ENCODE measurements around the gene CDKN2AIP.

The CDKN2AIP gene

DNA sequence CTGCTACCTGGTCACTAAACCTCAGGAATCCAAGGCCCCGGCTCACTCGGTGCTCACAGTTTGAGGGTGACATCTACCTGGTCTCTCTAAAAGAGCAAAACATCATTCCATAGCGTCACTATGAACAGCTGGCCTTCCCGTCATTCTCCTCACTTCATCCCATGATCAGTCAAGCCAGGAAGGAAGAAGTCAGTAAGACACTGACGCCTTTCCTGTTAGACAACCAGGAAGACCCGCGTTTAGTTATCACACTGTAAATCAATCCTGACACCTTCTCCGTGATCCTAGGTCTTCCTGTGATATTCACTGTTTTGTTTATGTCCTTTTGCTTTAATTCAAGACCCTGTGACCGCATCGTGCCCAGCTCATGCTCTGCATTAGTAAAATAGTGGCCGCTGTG lies 31.6 kb upstream of the CDKN2AIP start:
- Histone ChIP-seq H3K27me3 (ENCODE audit: insufficient read depth, poor library complexity, severe bottlenecking) (no peaks in the 10 kb centered on the region), H3K27ac (replicated peaks) (no peak overlapping the region), H3K4me3 (replicated peaks; ENCODE audit: insufficient read depth, low read length) (no peak overlapping the region)
- TF ChIP-seq REST (IDR thresholded peaks at IDR 0.05; ENCODE audit: insufficient replicate concordance, low read depth), result no peak
- TF ChIP-seq POLR2AphosphoS5 (IDR thresholded peaks at IDR 0.05; ENCODE audit: low read depth), result no peak
- TF ChIP-seq SPI1 (IDR thresholded peaks at IDR 0.05; ENCODE audit: borderline replicate concordance, low read depth), result no peak
- no peak for TF ChIP-seq GABPA (IDR thresholded peaks at IDR 0.05; ENCODE audit: low read depth)
- TF ChIP-seq, protein P1, sequence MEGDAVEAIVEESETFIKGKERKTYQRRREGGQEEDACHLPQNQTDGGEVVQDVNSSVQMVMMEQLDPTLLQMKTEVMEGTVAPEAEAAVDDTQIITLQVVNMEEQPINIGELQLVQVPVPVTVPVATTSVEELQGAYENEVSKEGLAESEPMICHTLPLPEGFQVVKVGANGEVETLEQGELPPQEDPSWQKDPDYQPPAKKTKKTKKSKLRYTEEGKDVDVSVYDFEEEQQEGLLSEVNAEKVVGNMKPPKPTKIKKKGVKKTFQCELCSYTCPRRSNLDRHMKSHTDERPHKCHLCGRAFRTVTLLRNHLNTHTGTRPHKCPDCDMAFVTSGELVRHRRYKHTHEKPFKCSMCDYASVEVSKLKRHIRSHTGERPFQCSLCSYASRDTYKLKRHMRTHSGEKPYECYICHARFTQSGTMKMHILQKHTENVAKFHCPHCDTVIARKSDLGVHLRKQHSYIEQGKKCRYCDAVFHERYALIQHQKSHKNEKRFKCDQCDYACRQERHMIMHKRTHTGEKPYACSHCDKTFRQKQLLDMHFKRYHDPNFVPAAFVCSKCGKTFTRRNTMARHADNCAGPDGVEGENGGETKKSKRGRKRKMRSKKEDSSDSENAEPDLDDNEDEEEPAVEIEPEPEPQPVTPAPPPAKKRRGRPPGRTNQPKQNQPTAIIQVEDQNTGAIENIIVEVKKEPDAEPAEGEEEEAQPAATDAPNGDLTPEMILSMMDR (IDR thresholded peaks at IDR 0.05; ENCODE audit: insufficient read depth, low read length), result no peak
- DNase-seq (ENCODE audit: low read depth in 1 of 2, low spot score in 1 of 2), result no peak

DNA sequence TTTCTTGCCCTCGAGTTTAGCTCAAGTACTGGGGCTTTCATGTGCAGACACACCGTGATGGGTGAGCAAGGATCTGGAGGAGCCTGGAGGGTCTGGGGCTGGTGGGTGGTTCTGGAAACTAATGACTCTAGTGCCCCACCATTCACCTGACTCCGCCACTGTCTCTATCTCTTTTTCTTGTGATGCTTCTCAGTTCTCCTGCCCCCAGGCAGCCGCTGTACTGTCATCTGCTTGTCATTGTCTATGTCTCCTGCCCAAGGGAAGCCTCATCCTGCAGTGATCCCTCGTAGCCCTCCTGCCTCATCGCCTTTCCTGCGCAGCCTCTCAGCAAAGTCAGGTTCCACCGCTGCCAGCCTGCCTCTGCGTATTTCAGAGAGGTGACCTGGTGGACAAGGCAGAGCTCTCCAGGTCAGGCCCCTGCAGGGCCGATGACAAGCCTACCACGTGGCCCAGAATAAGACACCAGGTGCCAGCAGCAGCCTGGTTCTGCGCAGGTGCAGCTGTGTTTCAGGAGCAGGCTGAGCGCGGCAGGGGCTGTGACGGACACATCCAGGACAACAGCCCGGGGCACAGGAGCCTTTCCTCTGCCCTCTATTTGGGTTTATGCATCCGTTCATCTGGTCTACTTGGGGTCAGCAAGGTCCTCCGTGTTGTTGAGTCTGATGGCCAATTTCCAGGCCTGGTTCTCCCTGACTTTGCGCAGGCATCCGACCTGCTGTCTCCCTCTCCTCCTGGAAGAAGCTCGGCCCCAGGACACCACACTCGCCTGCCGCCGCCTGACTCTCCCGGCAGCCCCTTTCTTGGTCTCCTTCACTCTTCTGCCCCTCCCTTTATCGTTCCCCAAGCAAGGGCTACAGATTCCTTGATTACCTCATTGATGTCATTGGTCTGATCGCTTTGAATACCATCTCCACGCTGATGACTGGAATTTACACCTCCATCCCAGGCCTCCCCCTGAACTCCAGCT lies 30.9 kb upstream of the CDKN2AIP start:
- no peak overlapping the region for H3K27ac ChIP-seq (replicated peaks)
- TF ChIP-seq, protein P1 (IDR thresholded peaks at IDR 0.05; ENCODE audit: insufficient read depth, low read length), result no peak
- TF ChIP-seq SPI1 (IDR thresholded peaks at IDR 0.05; ENCODE audit: borderline replicate concordance, low read depth) (no peak), GABPA (IDR thresholded peaks at IDR 0.05; ENCODE audit: low read depth) (no peak), REST (IDR thresholded peaks at IDR 0.05; ENCODE audit: insufficient replicate concordance, low read depth) (no peak), POLR2AphosphoS5 (IDR thresholded peaks at IDR 0.05; ENCODE audit: low read depth) (no peak)
- H3K4me3 ChIP-seq (replicated peaks; ENCODE audit: insufficient read depth, low read length), result no peak overlapping the region
- H3K27me3 ChIP-seq (ENCODE audit: insufficient read depth, poor library complexity, severe bottlenecking), result no peaks in the 10 kb centered on the region
- no peak for DNase-seq (ENCODE audit: low read depth in 1 of 2, low spot score in 1 of 2)

GRCh38 chr4:183416879-183417755 lies 27.3 kb upstream of the CDKN2AIP start:
- no peak overlapping the region for H3K4me3 ChIP-seq (replicated peaks; ENCODE audit: insufficient read depth, low read length)
- no peak overlapping the region for H3K27ac ChIP-seq (replicated peaks)
- TF ChIP-seq SPI1 (IDR thresholded peaks at IDR 0.05; ENCODE audit: borderline replicate concordance, low read depth), result no peak
- TF ChIP-seq REST (IDR thresholded peaks at IDR 0.05; ENCODE audit: insufficient replicate concordance, low read depth), result no peak
- no peak for TF ChIP-seq POLR2AphosphoS5 (IDR thresholded peaks at IDR 0.05; ENCODE audit: low read depth)
- TF ChIP-seq GABPA (IDR thresholded peaks at IDR 0.05; ENCODE audit: low read depth), result no peak
- TF ChIP-seq, protein P1 (IDR thresholded peaks at IDR 0.05; ENCODE audit: insufficient read depth, low read length), result no peak
- no peak for DNase-seq (ENCODE audit: low read depth in 1 of 2, low spot score in 1 of 2)
- no peaks in the 10 kb centered on the region for H3K27me3 ChIP-seq (ENCODE audit: insufficient read depth, poor library complexity, severe bottlenecking)

All from HL-60 (cell line).